Endothelial cell of coronary artery (primary cell): ENCODE results near the gene POGLUT3. TPM values are rescaled to one million over a fixed set of nuclear protein-coding genes. Genes with fewer than 3 reads are reported as not detected.

Experiments
- total RNA-seq: library from RNA; depleted of rRNA; stranded (reverse); fragments of >200 nt; gene quantifications from 2 replicates; pipeline ENCODE4 v1.2.3, GENCODE V29; 2014

POGLUT3 gene, protein sequence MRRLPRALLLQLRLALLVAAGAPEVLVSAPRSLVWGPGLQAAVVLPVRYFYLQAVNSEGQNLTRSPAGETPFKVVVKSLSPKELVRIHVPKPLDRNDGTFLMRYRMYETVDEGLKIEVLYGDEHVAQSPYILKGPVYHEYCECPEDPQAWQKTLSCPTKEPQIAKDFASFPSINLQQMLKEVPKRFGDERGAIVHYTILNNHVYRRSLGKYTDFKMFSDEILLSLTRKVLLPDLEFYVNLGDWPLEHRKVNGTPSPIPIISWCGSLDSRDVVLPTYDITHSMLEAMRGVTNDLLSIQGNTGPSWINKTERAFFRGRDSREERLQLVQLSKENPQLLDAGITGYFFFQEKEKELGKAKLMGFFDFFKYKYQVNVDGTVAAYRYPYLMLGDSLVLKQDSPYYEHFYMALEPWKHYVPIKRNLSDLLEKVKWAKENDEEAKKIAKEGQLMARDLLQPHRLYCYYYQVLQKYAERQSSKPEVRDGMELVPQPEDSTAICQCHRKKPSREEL
- total RNA-seq, result 14.5 and 21.8 TPM in 2 replicates

DNA sequence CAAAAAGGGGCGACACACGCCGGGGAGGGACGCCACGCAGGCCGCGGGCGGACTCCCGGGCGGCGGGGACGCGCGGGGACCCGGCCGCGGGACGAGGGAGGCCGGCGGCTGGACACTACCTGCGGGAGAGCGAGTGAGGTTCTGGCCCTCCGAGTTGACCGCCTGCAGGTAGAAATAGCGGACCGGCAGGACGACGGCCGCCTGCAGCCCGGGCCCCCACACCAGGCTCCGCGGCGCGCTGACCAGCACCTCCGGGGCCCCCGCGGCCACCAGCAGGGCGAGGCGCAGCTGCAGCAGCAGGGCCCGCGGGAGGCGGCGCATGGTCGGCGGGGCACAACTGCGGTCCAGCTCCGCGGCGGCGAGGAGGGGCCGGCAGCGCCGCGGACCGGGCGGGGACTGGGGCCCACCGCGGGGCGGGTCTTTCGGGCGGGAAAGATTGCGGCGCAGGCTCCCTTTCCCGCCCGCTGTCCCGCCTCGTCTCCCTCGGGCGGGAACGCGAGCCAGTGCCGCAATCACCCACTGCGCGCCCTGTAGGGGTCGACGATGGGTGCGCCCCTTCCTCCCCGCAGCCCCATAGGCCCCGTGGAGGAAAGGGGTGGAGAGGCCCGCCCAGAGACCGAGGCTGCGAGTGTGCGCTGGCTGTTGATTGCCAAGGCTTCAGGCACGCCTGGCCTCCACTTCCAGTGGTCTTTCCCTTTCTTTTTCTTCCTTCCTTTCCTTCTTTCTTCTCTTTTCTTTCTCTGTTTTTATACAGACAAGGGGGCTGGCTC lies at the start of gene POGLUT3:
Gene POGLUT3 (minus strand): TSS at position 339 of the 770 bp plus-strand sequence. CDS start 18 bp downstream, at position 321.

DNA sequence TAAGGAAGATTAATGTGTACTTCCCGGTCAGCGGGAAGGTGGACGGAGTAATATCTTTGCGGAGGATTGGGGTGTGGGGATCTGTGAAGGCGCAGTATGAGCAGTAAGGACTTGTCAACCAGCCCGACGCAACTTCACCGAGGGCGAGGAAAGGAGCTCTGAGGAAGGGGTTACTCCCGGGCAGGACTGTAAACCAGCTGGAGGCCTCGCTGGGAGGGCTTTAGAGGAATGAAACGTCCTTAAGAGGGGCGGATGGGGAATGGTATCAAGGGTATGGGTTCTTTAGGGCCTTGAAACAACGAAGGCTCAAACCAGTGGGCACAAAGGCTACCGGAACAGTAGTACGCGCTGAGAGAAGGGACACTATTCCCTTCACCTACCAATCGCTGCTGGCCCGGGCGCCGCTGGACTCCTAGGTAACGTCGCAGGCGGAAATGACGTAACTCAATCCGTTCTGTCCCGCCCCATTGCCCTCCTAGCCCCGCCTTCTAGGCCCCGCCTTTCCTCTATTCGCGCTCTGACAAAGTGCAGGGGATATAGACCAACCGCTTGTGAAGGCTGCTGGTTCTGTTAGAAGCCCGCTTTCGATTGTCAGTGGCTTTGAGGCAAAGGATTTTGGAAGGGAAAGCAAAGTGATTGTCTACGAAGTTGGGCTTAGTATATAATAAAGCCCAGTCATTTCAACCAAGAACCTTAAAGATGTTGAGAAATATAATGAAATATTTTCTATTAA lies 30.9 kb downstream of the POGLUT3 start, which contains the start of gene C11orf65:
Gene C11orf65 (minus strand): TSS at position 439 of the 733 bp plus-strand sequence. CDS start 5,970 bp downstream, outside the sequence.

Other genes starting within 250 kb of the POGLUT3 start
- gene C11orf65, start 30.9 kb downstream of the POGLUT3 start, total RNA-seq, result 0.09 and 0.38 TPM in 2 replicates
- under 0.01 TPM in 2 replicates for gene EXPH5, start 95.4 kb upstream of the POGLUT3 start, total RNA-seq
- gene DDX10, start 166.7 kb upstream of the POGLUT3 start, total RNA-seq, result 36.0 and 40.9 TPM in 2 replicates